GM12891 (cell line): Measurements from ENCODE around the gene RPL21.
A peak's percentile ranks its signal among the peaks of the same experiment; 100 is the strongest.

ENCODE experiments used
- DNase-seq: peaks from one replicate; pipeline ENCODE4 v3.0.0; 2011; ENCODE audit warnings: low spot score; ENCODE audit not compliant: insufficient read length
- FAIRE-seq: peaks from 2 replicates; lab custom pipeline; 2011; peaks lifted over from hg19 to GRCh38; lab: Jason Lieb, UNC
- PAX5 ChIP-seq: IDR thresholded peaks from 2 replicates; pipeline ENCODE4 v1.6.1; 2011; ENCODE audit warnings: low read length, moderate library complexity, mild to moderate bottlenecking; ENCODE audit not compliant: insufficient read depth, severe bottlenecking
- POLR2A ChIP-seq: IDR thresholded peaks from 2 replicates; pipeline ENCODE4 v1.6.1; 2011; ENCODE audit warnings: low read depth, low read length, control low read depth
- POLR2AphosphoS5 ChIP-seq: IDR thresholded peaks from 2 replicates; pipeline ENCODE4 v1.6.1; 2011; ENCODE audit warnings: low read depth, low read length, control low read depth
- POU2F2 ChIP-seq: IDR thresholded peaks from 2 replicates; pipeline ENCODE4 v1.6.1; 2011; ENCODE audit warnings: low read depth, mild to moderate bottlenecking, control low read depth, low read length, moderate library complexity
- SPI1 ChIP-seq: IDR thresholded peaks from 2 replicates; pipeline ENCODE4 v1.6.1; 2011; ENCODE audit warnings: low read depth, low read length, control low read depth
- TAF1 ChIP-seq: IDR thresholded peaks from 2 replicates; pipeline ENCODE4 v1.6.1; 2011; ENCODE audit warnings: low read depth, low read length, control low read depth

RPL21 gene

GRCh38 chr13:27226991-27227390 lies 24.4 kb upstream of the RPL21 start:
- DNase-seq (no peak), FAIRE-seq (peak; percentile 79)
- TF ChIP-seq POLR2A, result no peak
- TF ChIP-seq TAF1, result no peak
- TF ChIP-seq SPI1, result no peak
- no peak for TF ChIP-seq POLR2AphosphoS5
- TF ChIP-seq POU2F2, result no peak
- TF ChIP-seq PAX5, result no peak

- peak; percentile 47 for FAIRE-seq
These were observed 23.2 kb upstream of the RPL21 start for GRCh38 chr13:27228131-27228530.

GRCh38 chr13:27229642-27230041 lies 21.7 kb upstream of the RPL21 start:
- FAIRE-seq (no peak), DNase-seq (no peak)
- no peak for TF ChIP-seq POLR2AphosphoS5
- no peak for TF ChIP-seq POU2F2
- TF ChIP-seq SPI1, result no peak
- TF ChIP-seq PAX5, result no peak
- TF ChIP-seq POLR2A, result no peak
- no peak for TF ChIP-seq TAF1

More at GRCh38 chr13:27228131-27228530, 23.2 kb upstream of the RPL21 start:
- no peak for DNase-seq
- TF ChIP-seq POU2F2 (no peak), POLR2AphosphoS5 (no peak), PAX5 (no peak), SPI1 (no peak), TAF1 (no peak), POLR2A (no peak)

GRCh38 chr13:27233964-27234363 lies 17.4 kb upstream of the RPL21 start:
- DNase-seq (no peak), FAIRE-seq (no peak)
- TF ChIP-seq SPI1 (no peak), TAF1 (no peak), PAX5 (no peak), POU2F2 (no peak), POLR2AphosphoS5 (no peak), POLR2A (no peak)

- TF ChIP-seq POLR2AphosphoS5, result no peak
- TF ChIP-seq TAF1, result no peak
- no peak for TF ChIP-seq POU2F2
- TF ChIP-seq SPI1, result no peak
- TF ChIP-seq POLR2A, result no peak
- no peak for TF ChIP-seq PAX5
- FAIRE-seq, result no peak
These were observed 14.9 kb upstream of the RPL21 start for GRCh38 chr13:27236478-27236877.

GRCh38 chr13:27242702-27243101 lies 8.7 kb upstream of the RPL21 start:
- FAIRE-seq, result no peak
- DNase-seq, result no peak
- TF ChIP-seq TAF1 (no peak), PAX5 (no peak), POU2F2 (no peak), POLR2A (no peak), SPI1 (no peak), POLR2AphosphoS5 (no peak)

More at GRCh38 chr13:27236478-27236877, 14.9 kb upstream of the RPL21 start:
- no peak for DNase-seq

- no peak for TF ChIP-seq PAX5
- no peak for TF ChIP-seq POU2F2
- TF ChIP-seq TAF1, result no peak
- DNase-seq (no peak), FAIRE-seq (no peak)
These were observed 5.7 kb upstream of the RPL21 start for GRCh38 chr13:27245610-27246009.

GRCh38 chr13:27250833-27251165 lies 559 bp upstream of the RPL21 start:
- FAIRE-seq (no peak), DNase-seq (no peak)
- TF ChIP-seq POLR2A, result no peak
- no peak for TF ChIP-seq SPI1
- no peak for TF ChIP-seq POLR2AphosphoS5
- no peak for TF ChIP-seq POU2F2
- TF ChIP-seq PAX5, result no peak
- TF ChIP-seq TAF1, result no peak

GRCh38 chr13:27252467-27252866 lies 1.1 kb downstream of the RPL21 start:
- TF ChIP-seq POU2F2 (no peak), PAX5 (no peak), SPI1 (no peak), POLR2AphosphoS5 (no peak), TAF1 (no peak), POLR2A (no peak)
- DNase-seq, result no peak
- FAIRE-seq, result no peak

GRCh38 chr13:27257233-27257568 lies 5.8 kb downstream of the RPL21 start:
- DNase-seq, result no peak
- FAIRE-seq, result no peak
- TF ChIP-seq POLR2A (no peak; the same call in 1 of the 2 replicates), TAF1 (no peak), SPI1 (no peak), POU2F2 (no peak), PAX5 (no peak), POLR2AphosphoS5 (no peak)
